K562 (cell line): Measurements from ENCODE around the gene CHRNA10. TPM values are rescaled to one million over a fixed set of nuclear protein-coding genes. Genes with fewer than 3 reads are reported as not detected.

Source experiments
- CCNT2 ChIP-seq: IDR thresholded peaks from 2 replicates; pipeline ENCODE4 v1.6.1; 2011; ENCODE audit warnings: borderline replicate concordance, low read depth, mild to moderate bottlenecking, moderate library complexity, mixed read lengths, low read length; ENCODE audit not compliant: insufficient read length; ENCODE audit errors: extremely low read depth
- CHD2 ChIP-seq: IDR thresholded peaks from 2 replicates; pipeline ENCODE4 v1.6.1; 2011; ENCODE audit warnings: low read depth, low read length
- EZH2 ChIP-seq: IDR thresholded peaks from 2 replicates; pipeline ENCODE4 v1.6.1; 2012; ENCODE audit warnings: low read depth, mild to moderate bottlenecking, inconsistent platforms, low read length, borderline replicate concordance
- HDAC6 ChIP-seq: IDR thresholded peaks from 2 replicates; pipeline ENCODE4 v1.6.1; 2012; ENCODE audit warnings: low read depth, mild to moderate bottlenecking, control low read depth, inconsistent platforms, low read length, moderate library complexity
- HNRNPLL ChIP-seq: fragments of 200-400 bp; formaldehyde crosslinking; IDR thresholded peaks from 2 replicates; pipeline ENCODE4 v1.6.1; 2017; ENCODE audit warnings: low read length, low read depth, mild to moderate bottlenecking; ENCODE audit not compliant: poor library complexity, severe bottlenecking
- MAFK ChIP-seq: IDR thresholded peaks from 2 replicates; pipeline ENCODE4 v1.6.1; 2011; ENCODE audit warnings: low read length, improper control_type of control experiment
- MAZ ChIP-seq, 2 experiments: fragments of 450-650 bp in 1 of 2; sonication (generic) in 1 of 2; formaldehyde crosslinking; IDR thresholded peaks in 1 of 2; conservative IDR thresholded peaks in 1 of 2; 2 replicates each; pipeline versions ENCODE4 v1.4.0 to v1.5.0; 2020; ENCODE audit warnings: mild to moderate bottlenecking in 1 of 2, missing genetic modification reagents in 1 of 2
- MTA3 ChIP-seq: fragments of 450-650 bp; formaldehyde crosslinking; IDR thresholded peaks from 2 replicates; pipeline ENCODE4 v1.6.1; 2017; ENCODE audit warnings: mild to moderate bottlenecking, borderline replicate concordance
- MYC ChIP-seq, 2 experiments: fragments of 250-450 bp in 1 of 2; sonication (Bioruptor Pico) in 1 of 2; IDR thresholded peaks; 2 replicates each; pipeline versions ENCODE4 v1.5.1 to v1.6.1; 2012 to 2021; ENCODE audit warnings: low read depth in 2 of 2, borderline replicate concordance in 1 of 2, improper control_type of control experiment in 1 of 2, low read length in 1 of 2, mild to moderate bottlenecking in 1 of 2, moderate library complexity in 1 of 2
- NEUROD1 ChIP-seq: fragments of 150-350 bp; IDR thresholded peaks from 2 replicates; pipeline ENCODE4 v1.6.1; 2014; ENCODE audit warnings: borderline replicate concordance, low read length, low read depth; ENCODE audit not compliant: partially characterized antibody
- SMAD4 ChIP-seq: fragments of 250-450 bp; sonication (Bioruptor Pico); conservative IDR thresholded peaks from 2 replicates; pipeline ENCODE4 v1.8.0; 2021; ENCODE audit warnings: inconsistent platforms, mild to moderate bottlenecking, moderate library complexity
- STAG1 ChIP-seq: sonication (generic); formaldehyde crosslinking; IDR thresholded peaks from 2 replicates; pipeline ENCODE4 v1.5.0; 2020; ENCODE audit warnings: missing genetic modification reagents, borderline replicate concordance
- SUPT5H ChIP-seq: fragments of 450-650 bp; IDR thresholded peaks from 2 replicates; pipeline ENCODE4 v1.6.1; 2016
- TARDBP ChIP-seq: fragments of 450-650 bp; IDR thresholded peaks from 2 replicates; pipeline ENCODE4 v1.6.1; 2016
- TCF3 ChIP-seq: sonication (generic); formaldehyde crosslinking; IDR thresholded peaks from 2 replicates; pipeline ENCODE4 v1.4.0; 2020; ENCODE audit warnings: mild to moderate bottlenecking, missing genetic modification reagents
- ZBTB49 ChIP-seq: sonication (generic); formaldehyde crosslinking; IDR thresholded peaks from 2 replicates; pipeline ENCODE4 v1.8.0; 2022; ENCODE audit warnings: missing genetic modification reagents, mild to moderate bottlenecking, borderline replicate concordance
- ZBTB5 ChIP-seq: fragments of 450-650 bp; IDR thresholded peaks from 2 replicates; pipeline ENCODE4 v1.6.1; 2017; ENCODE audit warnings: antibody characterized with exemption
- ZEB2 ChIP-seq: fragments of 450-650 bp; IDR thresholded peaks from 2 replicates; pipeline ENCODE4 v1.6.1; 2016
- ZNF512 ChIP-seq: IDR thresholded peaks from 2 replicates; pipeline ENCODE4 v1.6.1; 2016; ENCODE audit warnings: missing genetic modification characterization, missing compliant biosample characterization
- ZNF830 ChIP-seq: fragments of 250-450 bp; sonication (Bioruptor Pico); IDR thresholded peaks from 2 replicates; pipeline ENCODE4 v1.5.0; 2021; ENCODE audit warnings: mild to moderate bottlenecking
- polyA plus RNA-seq, 8 experiments: library from polyadenylated mRNA; depleted of rRNA in 4 of 8; stranded (reverse) in 5 of 8; unstranded in 3 of 8; fragments of >200 nt; fragmentation: Nextera tagmentation in 2 of 8; fragmentation: Illumina TruSeq in 1 of 8; extraction: Ambion mirVana in 2 of 8; extraction: Trizol in 1 of 8; gene quantifications; 2 replicates each; pipeline versions ENCODE4 v1.2.1 to v1.2.3, GENCODE V29; 2011 to 2014; ENCODE audit warnings: inconsistent platforms in 1 of 8, missing spikeins in 1 of 8
- total RNA-seq, 7 experiments: library from RNA; depleted of rRNA in 6 of 7; stranded (reverse); fragments of >200 nt in 6 of 7; fragmentation: Illumina TruSeq in 2 of 7; extraction: Trizol in 2 of 7; gene quantifications; 2 replicates each; pipeline versions ENCODE4 v1.2.1 to v1.2.3, GENCODE V29; 2011 to 2021; ENCODE audit warnings: low replicate concordance in 1 of 7

Gene CHRNA10
- total and polyA plus RNA-seq, 9 of the 15 experiments (the other 6 are each of a cell fraction or from before 2014, with no cell fraction given): 0.35 to 1.9 (median 0.81) TPM

- no peak for TF ChIP-seq CHD2
- TF ChIP-seq CCNT2: peak; percentile 72
- TF ChIP-seq MYC (IDR thresholded peaks at IDR 0.05; ENCODE audit: low read depth, low read length): peak; percentile 68; the same call in 1 of the 2 replicates
- TF ChIP-seq MYC (CRISPR knock-in tag; IDR thresholded peaks at IDR 0.05; ENCODE audit: borderline replicate concordance, low read depth): no peak; the same call in 1 of the 2 replicates
- peak; percentile 24; the same call in 1 of the 2 replicates for TF ChIP-seq ZEB2
- TF ChIP-seq ZBTB49 (CRISPR knock-in tag): peak; percentile 63; the same call in 1 of the 2 replicates
- TF ChIP-seq SMAD4 (CRISPR knock-in tag): peak; percentile 28; the same call in 1 of the 2 replicates
- TF ChIP-seq STAG1: no peak
- no peak for TF ChIP-seq ZNF512
- TF ChIP-seq HDAC6: no peak
- TF ChIP-seq HNRNPLL: peak; percentile 90
- TF ChIP-seq EZH2: no peak
- no peak for TF ChIP-seq MAFK
- TF ChIP-seq ZNF830 (CRISPR knock-in tag): no peak
- TF ChIP-seq MAZ (CRISPR knock-in tag; conservative IDR thresholded peaks at IDR 0.05 in 1 of 2, IDR thresholded peaks at IDR 0.05 in 1 of 2): peak; percentile 54 to 77
- TF ChIP-seq NEUROD1: peak; percentile 40
- TF ChIP-seq ZBTB5: peak; percentile 99
- 0 out of 2 replicates have a peak, but pooled peaks have one; percentile 55 for TF ChIP-seq TARDBP
- 0 out of 2 replicates have a peak, but pooled peaks have one; percentile 25 for TF ChIP-seq TCF3
- TF ChIP-seq MTA3: peak; percentile 74; the same call in 1 of the 2 replicates
- TF ChIP-seq SUPT5H: peak; percentile 60
These were observed 28.9 kb downstream of the CHRNA10 start (continued) for GRCh38 chr11:3642071-3642951.
